ENCODE measurements around the gene CFTR.

GRCh38 chr7:117621075-117621618 lies 141.3 kb downstream of the CFTR start:
- TF ChIP-seq CTCF (IDR thresholded peaks at IDR 0.05) (no peak), EZH2 (IDR thresholded peaks at IDR 0.05) (no peak), EZH2phosphoT487 (IDR thresholded peaks at IDR 0.05) (no peak)

All from neural progenitor cell (in vitro differentiated cells).